HepG2 (cell line): Measurements from ENCODE around the gene MICB. TPM values are rescaled to one million over a fixed set of nuclear protein-coding genes. Genes with fewer than 3 reads are reported as not detected.

ENCODE experiments used
- ATAC-seq: fragments of 200-7000 bp; cut with Tn5 transposase; 3 replicates; pipeline ENCODE4 v1.9.1; 2020; ENCODE audit warnings: mild to moderate bottlenecking, moderate library complexity
- BruUV-seq: library from RNA; stranded (reverse); fragments of 400-500 nt; replicated peaks from 2 replicates; lab custom pipeline; 2021; lab: Mats Ljungman, UMichigan
- CTCF ChIA-PET: fragments of 300-600 bp; formaldehyde crosslinking; extraction: SDS; loops from one replicate; lab custom pipeline; 2021; ENCODE audit warnings: low total read pairs, inconsistent platforms, low intra/inter-chr PET ratio; lab: Yijun Ruan, JAX
- POLR2A ChIA-PET: fragments of 350-600 bp; sonication (Branson Sonifier 250); formaldehyde crosslinking; loops from one replicate; lab custom pipeline; 2020; ENCODE audit warnings: antibody characterized with exemption, inconsistent platforms; lab: Yijun Ruan, JAX
- DNase-seq: peaks from one replicate; pipeline ENCODE4 v3.0.0-alpha.2; 2015; ENCODE audit warnings: low spot score
- FAIRE-seq: peaks from 3 replicates; lab custom pipeline; 2011; peaks lifted over from hg19 to GRCh38; lab: Jason Lieb, UNC
- H2AFZ ChIP-seq: one replicate; pipeline ENCODE4 v1.6.1; 2011; ENCODE audit warnings: low read length, inconsistent platforms
- H3K27ac ChIP-seq: fragments of 300-600 bp; 3 replicates; pipeline ENCODE4 v1.8.0; 2011; ENCODE audit warnings: mixed run types, mild to moderate bottlenecking, mixed read lengths, low read length, inconsistent platforms; ENCODE audit not compliant: insufficient read depth; ENCODE audit errors: extremely low read length
- H3K27me3 ChIP-seq, 2 experiments: fragments of 200-600 bp in 1 of 2; 2 replicates in 1 of 2; 3 replicates in 1 of 2; pipeline versions ENCODE4 v1.6.0 to v1.8.0; 2011; ENCODE audit warnings: low read length in 2 of 2, mild to moderate bottlenecking in 2 of 2, moderate library complexity in 2 of 2, inconsistent platforms in 1 of 2; ENCODE audit not compliant: insufficient read depth in 2 of 2, control insufficient read depth in 1 of 2
- H3K36me3 ChIP-seq, 2 experiments: fragments of 200-600 bp in 1 of 2; replicated peaks in 1 of 2; 2 replicates in 1 of 2; 3 replicates in 1 of 2; pipeline versions ENCODE4 v1.5.1 to v1.8.0; 2011; ENCODE audit warnings: low read length in 2 of 2, inconsistent platforms in 1 of 2; ENCODE audit not compliant: insufficient read depth in 2 of 2, control insufficient read depth in 1 of 2
- H3K4me1 ChIP-seq: 2 replicates; pipeline ENCODE4 v1.5.1; 2012; ENCODE audit warnings: low read length, inconsistent platforms; ENCODE audit not compliant: insufficient read depth
- H3K4me2 ChIP-seq: 2 replicates; pipeline ENCODE4 v1.6.0; 2011; ENCODE audit warnings: low read depth, low read length, inconsistent platforms
- H3K4me3 ChIP-seq, 3 experiments: fragments of 200-600 bp in 1 of 3; sonication (generic), shearing (Covaris generic) in 1 of 3; replicated peaks in 1 of 3; 2 replicates each; pipeline ENCODE4 v1.5.1; 2011 to 2016; ENCODE audit warnings: low read length in 3 of 3, inconsistent platforms in 2 of 3, low read depth in 2 of 3, mild to moderate bottlenecking in 2 of 3, control low read depth in 1 of 3, mixed read lengths in 1 of 3; ENCODE audit not compliant: insufficient read depth in 1 of 3
- H3K79me2 ChIP-seq: one replicate; pipeline ENCODE4 v1.6.1; 2011; ENCODE audit warnings: low read length, inconsistent platforms; ENCODE audit not compliant: insufficient read depth
- H3K9ac ChIP-seq: 2 replicates; pipeline ENCODE4 v1.6.0; 2011; ENCODE audit warnings: mild to moderate bottlenecking, low read depth, low read length, inconsistent platforms; ENCODE audit not compliant: insufficient read depth
- H3K9me3 ChIP-seq: 2 replicates; pipeline ENCODE4 v1.5.1; 2012; ENCODE audit warnings: mild to moderate bottlenecking, low read length
- H4K20me1 ChIP-seq: 2 replicates; pipeline ENCODE4 v1.6.0; 2011; ENCODE audit warnings: inconsistent platforms, mild to moderate bottlenecking, low read length, moderate library complexity; ENCODE audit not compliant: insufficient read depth
- AGO1 ChIP-seq: fragments of 200-400 bp; formaldehyde crosslinking; IDR thresholded peaks from 2 replicates; pipeline ENCODE4 v1.6.1; 2017; ENCODE audit warnings: mild to moderate bottlenecking, low read depth, low read length, moderate library complexity; ENCODE audit not compliant: poor library complexity, severe bottlenecking
- AGO2 ChIP-seq: fragments of 200-400 bp; formaldehyde crosslinking; optimal IDR thresholded peaks from 2 replicates; pipeline ENCODE3; 2017; ENCODE audit warnings: mild to moderate bottlenecking, low read depth, low read length, moderate library complexity
- FIP1L1 ChIP-seq: fragments of 200-400 bp; formaldehyde crosslinking; IDR thresholded peaks from 2 replicates; pipeline ENCODE4 v1.6.1; 2018; ENCODE audit warnings: low read depth, mild to moderate bottlenecking, low read length, moderate library complexity, borderline replicate concordance; ENCODE audit not compliant: insufficient read depth
- FOXK2 ChIP-seq: fragments of 450-650 bp; IDR thresholded peaks from 2 replicates; pipeline ENCODE4 v1.6.1; 2016
- KLF9 ChIP-seq: IDR thresholded peaks from 2 replicates; pipeline ENCODE4 v1.6.1; 2016; ENCODE audit warnings: low read depth
- MIXL1 ChIP-seq: IDR thresholded peaks from 2 replicates; pipeline ENCODE4 v1.6.1; 2016
- NR3C1 ChIP-seq: sonication (generic); formaldehyde crosslinking; IDR thresholded peaks from 2 replicates; pipeline ENCODE4 v1.4.0; 2020; ENCODE audit warnings: missing genetic modification reagents
- POLR2A ChIP-seq, 2 experiments: IDR thresholded peaks; 2 replicates each; pipeline ENCODE4 v1.6.1; 2011; ENCODE audit warnings: low read depth in 2 of 2, low read length in 2 of 2, mild to moderate bottlenecking in 1 of 2, moderate library complexity in 1 of 2; ENCODE audit not compliant: insufficient read depth in 1 of 2
- POLR2AphosphoS2 ChIP-seq: IDR thresholded peaks from 2 replicates; pipeline ENCODE4 v1.6.1; 2011; ENCODE audit warnings: low read depth, low read length, improper control_type of control experiment
- RBFOX2 ChIP-seq: fragments of 200-400 bp; formaldehyde crosslinking; IDR thresholded peaks from 2 replicates; pipeline ENCODE4 v1.6.1; 2017; ENCODE audit warnings: low read depth, mild to moderate bottlenecking, low read length
- RBM22 ChIP-seq: fragments of 200-400 bp; formaldehyde crosslinking; optimal IDR thresholded peaks from 2 replicates; pipeline ENCODE3; 2017; ENCODE audit warnings: mild to moderate bottlenecking, low read length, moderate library complexity
- ZNF224 ChIP-seq: sonication (generic); formaldehyde crosslinking; IDR thresholded peaks from 2 replicates; pipeline ENCODE4 v1.5.0; 2020; ENCODE audit warnings: mild to moderate bottlenecking, missing genetic modification reagents
- ZNF652 ChIP-seq: IDR thresholded peaks from 2 replicates; pipeline ENCODE4 v1.6.1; 2016; ENCODE audit warnings: low read depth, borderline replicate concordance
- WGBS: methylation state at CpG from one replicate; pipeline ENCODE4 v1.1.6; 2017; ENCODE audit warnings: low lambda C conversion rate; 5-methylcytosine and 5-hydroxymethylcytosine counted together
- in situ Hi-C: cut with HindIII; loops from 2 replicates; pipeline ENCODE4 v1.10.0; 2017; ENCODE audit warnings: low pct_unique_long_range_greater_than_20kb; ENCODE audit not compliant: extremely low pct_ligation_motif_present
- intact Hi-C: fragments of 100-400 bp; cut with micrococcal nuclease; formaldehyde crosslinking; loops from one replicate; pipeline ENCODE4 v1.10.0; 2022; ENCODE audit not compliant: unreplicated experiment
- polyA plus RNA-seq, 8 experiments: library from polyadenylated mRNA; depleted of rRNA in 3 of 8; stranded (reverse) in 7 of 8; unstranded in 1 of 8; fragments of >200 nt; fragmentation: Illumina TruSeq in 4 of 8; extraction: Trizol in 4 of 8; gene quantifications; 2 replicates each; pipeline versions ENCODE4 v1.2.1 to v1.2.3, GENCODE V29; 2011 to 2016; ENCODE audit warnings: low read depth in 4 of 8, missing spikeins in 1 of 8, mixed read lengths in 1 of 8; ENCODE audit not compliant: insufficient read depth in 1 of 8
- total RNA-seq, 5 experiments: library from RNA; depleted of rRNA; stranded (reverse); fragments of >200 nt; fragmentation: Illumina TruSeq; extraction: Trizol; gene quantifications; 2 replicates each; pipeline ENCODE4 v1.2.3, GENCODE V29; 2016; ENCODE audit warnings: low read depth in 1 of 5
- TF ChIP-seq, protein P1 (sequence below): IDR thresholded peaks from 2 replicates; pipeline ENCODE4 v1.6.1; 2016; ENCODE audit warnings: mild to moderate bottlenecking
- TF ChIP-seq, protein P2 (sequence below): sonication (generic); formaldehyde crosslinking; IDR thresholded peaks from 2 replicates; pipeline ENCODE4 v1.4.0; 2020; ENCODE audit warnings: missing genetic modification reagents
- TF ChIP-seq, protein P3 (sequence below): sonication (generic); formaldehyde crosslinking; IDR thresholded peaks from 2 replicates; pipeline ENCODE4 v1.4.0; 2020; ENCODE audit warnings: missing genetic modification reagents
- TF ChIP-seq, protein P4 (sequence below): sonication (generic); formaldehyde crosslinking; IDR thresholded peaks from 2 replicates; pipeline ENCODE4 v1.5.0; 2020; ENCODE audit warnings: mild to moderate bottlenecking, missing genetic modification reagents, moderate library complexity

The MICB gene
- total and polyA plus RNA-seq, 2 of the 13 experiments (the other 11 are each of a cell fraction or from before 2014, with no cell fraction given): 12.5 to 12.8 TPM

DNA sequence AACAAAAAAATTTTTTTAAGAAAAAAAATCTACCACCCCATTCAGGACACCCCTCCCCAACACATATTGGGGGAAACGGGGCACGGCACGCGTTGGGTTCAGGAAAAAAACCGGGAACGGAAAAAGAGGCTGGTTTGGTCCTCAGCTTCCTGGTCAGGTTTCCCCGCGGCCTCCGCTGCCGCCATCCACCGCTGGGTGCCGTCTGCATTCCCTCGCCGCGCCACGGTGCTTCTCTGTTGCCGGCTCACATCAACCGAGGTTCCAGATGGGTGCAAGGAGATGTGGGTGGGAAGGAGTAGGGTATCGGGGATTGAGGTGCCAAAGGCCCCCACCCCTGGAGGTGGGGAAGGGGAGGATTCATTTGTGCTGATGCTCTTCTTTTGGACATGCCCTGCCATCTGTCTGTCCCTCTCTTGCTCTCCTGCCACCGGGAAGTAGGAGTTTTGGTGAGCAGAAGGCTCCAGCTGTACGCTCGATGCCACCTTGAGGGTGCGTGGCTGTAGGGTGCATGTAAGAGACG, 36.6 kb downstream of the MICB start:
- Histone ChIP-seq H3K27me3 (no peaks in the 10 kb centered on the region), H2AFZ (no peak overlapping the region), H4K20me1 (peaks cover 77% of the 10 kb centered on the region), H3K4me1 (peaks cover 79% of the 10 kb centered on the region), H3K4me3 (no peak overlapping the region), H3K9ac (no peak overlapping the region), H3K9me3 (no peaks in the 10 kb centered on the region), H3K36me3 (peaks cover 51 to 95% of the 10 kb centered on the region in 2 experiments), H3K27ac (no peak overlapping the region), H3K4me2 (no peak overlapping the region), H3K79me2 (peaks cover 40% of the 10 kb centered on the region)
- ChIA-PET POLR2A (interaction anchor here (1.3 kb wide), 1 partner anchor 7 kb away, joined by 6 read pairs; the partner anchor contains the start of gene DDX39B), CTCF (no interaction called here)
- DNase-seq: no peak
- intact Hi-C loops: no loop called here
- in situ Hi-C loops: no loop called here
- 94% methylated on average over 24 of the region's 24 CpGs for WGBS
- no peak for ATAC-seq
- no TSS peak for BruUV-seq
- no peak for FAIRE-seq
- TF ChIP-seq AGO1 (peak; percentile 29), FIP1L1 (0 out of 2 replicates have a peak, but pooled peaks have one; percentile 51), RBFOX2 (peak; percentile 65; the same call in 1 of the 2 replicates), POLR2AphosphoS2 (peak; percentile 72; the same call in 1 of the 2 replicates), ZNF652 (CRISPR knock-in tag) (no peak), FOXK2 (no peak), NR3C1 (CRISPR knock-in tag) (no peak), RBM22 (peak; percentile 67), MIXL1 (CRISPR knock-in tag) (no peak), AGO2 (peak; percentile 91), ZNF224 (no peak), POLR2A (IDR thresholded peaks at IDR 0.05; ENCODE audit: insufficient read depth in 1 of 2, low read depth in 2 of 2, low read length in 2 of 2) (peak in 1 of 2 experiments; percentile 42; a peak in 2 of 4 replicates), KLF9 (CRISPR knock-in tag) (no peak)
- TF ChIP-seq, protein P1, sequence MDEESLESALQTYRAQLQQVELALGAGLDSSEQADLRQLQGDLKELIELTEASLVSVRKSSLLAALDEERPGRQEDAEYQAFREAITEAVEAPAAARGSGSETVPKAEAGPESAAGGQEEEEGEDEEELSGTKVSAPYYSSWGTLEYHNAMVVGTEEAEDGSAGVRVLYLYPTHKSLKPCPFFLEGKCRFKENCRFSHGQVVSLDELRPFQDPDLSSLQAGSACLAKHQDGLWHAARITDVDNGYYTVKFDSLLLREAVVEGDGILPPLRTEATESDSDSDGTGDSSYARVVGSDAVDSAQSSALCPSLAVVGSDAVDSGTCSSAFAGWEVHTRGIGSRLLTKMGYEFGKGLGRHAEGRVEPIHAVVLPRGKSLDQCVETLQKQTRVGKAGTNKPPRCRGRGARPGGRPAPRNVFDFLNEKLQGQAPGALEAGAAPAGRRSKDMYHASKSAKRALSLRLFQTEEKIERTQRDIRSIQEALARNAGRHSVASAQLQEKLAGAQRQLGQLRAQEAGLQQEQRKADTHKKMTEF: no peak
- TF ChIP-seq, protein P2, sequence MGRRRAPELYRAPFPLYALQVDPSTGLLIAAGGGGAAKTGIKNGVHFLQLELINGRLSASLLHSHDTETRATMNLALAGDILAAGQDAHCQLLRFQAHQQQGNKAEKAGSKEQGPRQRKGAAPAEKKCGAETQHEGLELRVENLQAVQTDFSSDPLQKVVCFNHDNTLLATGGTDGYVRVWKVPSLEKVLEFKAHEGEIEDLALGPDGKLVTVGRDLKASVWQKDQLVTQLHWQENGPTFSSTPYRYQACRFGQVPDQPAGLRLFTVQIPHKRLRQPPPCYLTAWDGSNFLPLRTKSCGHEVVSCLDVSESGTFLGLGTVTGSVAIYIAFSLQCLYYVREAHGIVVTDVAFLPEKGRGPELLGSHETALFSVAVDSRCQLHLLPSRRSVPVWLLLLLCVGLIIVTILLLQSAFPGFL (CRISPR knock-in tag): no peak
- TF ChIP-seq, protein P3, sequence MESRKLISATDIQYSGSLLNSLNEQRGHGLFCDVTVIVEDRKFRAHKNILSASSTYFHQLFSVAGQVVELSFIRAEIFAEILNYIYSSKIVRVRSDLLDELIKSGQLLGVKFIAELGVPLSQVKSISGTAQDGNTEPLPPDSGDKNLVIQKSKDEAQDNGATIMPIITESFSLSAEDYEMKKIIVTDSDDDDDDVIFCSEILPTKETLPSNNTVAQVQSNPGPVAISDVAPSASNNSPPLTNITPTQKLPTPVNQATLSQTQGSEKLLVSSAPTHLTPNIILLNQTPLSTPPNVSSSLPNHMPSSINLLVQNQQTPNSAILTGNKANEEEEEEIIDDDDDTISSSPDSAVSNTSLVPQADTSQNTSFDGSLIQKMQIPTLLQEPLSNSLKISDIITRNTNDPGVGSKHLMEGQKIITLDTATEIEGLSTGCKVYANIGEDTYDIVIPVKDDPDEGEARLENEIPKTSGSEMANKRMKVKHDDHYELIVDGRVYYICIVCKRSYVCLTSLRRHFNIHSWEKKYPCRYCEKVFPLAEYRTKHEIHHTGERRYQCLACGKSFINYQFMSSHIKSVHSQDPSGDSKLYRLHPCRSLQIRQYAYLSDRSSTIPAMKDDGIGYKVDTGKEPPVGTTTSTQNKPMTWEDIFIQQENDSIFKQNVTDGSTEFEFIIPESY (CRISPR knock-in tag): peak; percentile 56; the same call in 1 of the 2 replicates
- TF ChIP-seq, protein P4, sequence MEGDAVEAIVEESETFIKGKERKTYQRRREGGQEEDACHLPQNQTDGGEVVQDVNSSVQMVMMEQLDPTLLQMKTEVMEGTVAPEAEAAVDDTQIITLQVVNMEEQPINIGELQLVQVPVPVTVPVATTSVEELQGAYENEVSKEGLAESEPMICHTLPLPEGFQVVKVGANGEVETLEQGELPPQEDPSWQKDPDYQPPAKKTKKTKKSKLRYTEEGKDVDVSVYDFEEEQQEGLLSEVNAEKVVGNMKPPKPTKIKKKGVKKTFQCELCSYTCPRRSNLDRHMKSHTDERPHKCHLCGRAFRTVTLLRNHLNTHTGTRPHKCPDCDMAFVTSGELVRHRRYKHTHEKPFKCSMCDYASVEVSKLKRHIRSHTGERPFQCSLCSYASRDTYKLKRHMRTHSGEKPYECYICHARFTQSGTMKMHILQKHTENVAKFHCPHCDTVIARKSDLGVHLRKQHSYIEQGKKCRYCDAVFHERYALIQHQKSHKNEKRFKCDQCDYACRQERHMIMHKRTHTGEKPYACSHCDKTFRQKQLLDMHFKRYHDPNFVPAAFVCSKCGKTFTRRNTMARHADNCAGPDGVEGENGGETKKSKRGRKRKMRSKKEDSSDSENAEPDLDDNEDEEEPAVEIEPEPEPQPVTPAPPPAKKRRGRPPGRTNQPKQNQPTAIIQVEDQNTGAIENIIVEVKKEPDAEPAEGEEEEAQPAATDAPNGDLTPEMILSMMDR: no peak
